ENCODE data around the gene TREM1. TPM values are rescaled to one million over a fixed set of nuclear protein-coding genes. Genes with fewer than 3 reads are reported as not detected.
A peak's percentile ranks its signal among the peaks of the same experiment; 100 is the strongest.

The TREM1 gene
- total and polyA plus RNA-seq, 7 donors = 0.36 to 6.0 (median 1.8) TPM

DNA sequence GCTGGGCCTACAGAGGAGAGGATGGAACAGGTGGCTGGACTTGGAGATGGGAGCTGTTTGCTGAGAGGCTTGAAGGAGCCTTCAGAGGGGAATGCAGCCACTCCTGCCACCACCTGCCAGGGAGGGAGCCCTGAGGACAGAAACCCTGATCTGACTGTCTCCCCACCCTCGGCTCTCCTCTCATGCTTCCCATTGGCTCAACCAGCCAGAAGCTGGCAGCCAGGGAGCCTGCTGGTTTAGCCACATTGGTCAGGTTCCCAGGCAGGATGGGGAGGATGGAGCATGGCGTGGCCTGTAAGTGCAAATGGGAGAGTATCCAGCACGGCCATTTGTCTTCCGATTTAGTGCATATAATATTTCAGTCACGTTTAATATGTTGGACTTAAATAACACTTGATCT, 12.8 kb downstream of the TREM1 start:
- DNase-seq = no peak
- Histone ChIP-seq H3K9me3 (no peaks in the 10 kb centered on the region), H3K4me1 (no peaks in the 10 kb centered on the region), H3K4me3 (no peak overlapping the region), H3K27me3 (peaks cover 0 to 3% (median 0%) of the 10 kb centered on the region in 3 donors), H3K27ac (no peak overlapping the region), H3K36me3 (no peaks in the 10 kb centered on the region)
- intact Hi-C loops (cut with DNase I) = no loop called here
- TF ChIP-seq POLR2AphosphoS5 (IDR thresholded peaks at IDR 0.05) = no peak
- no peak for TF ChIP-seq POLR2A (IDR thresholded peaks at IDR 0.05)
- TF ChIP-seq CTCF (IDR thresholded peaks at IDR 0.05) = no peak
- TF ChIP-seq EP300 (IDR thresholded peaks at IDR 0.05) = no peak
- WGBS, 2 donors = 80 to 90% methylated on average over 5 of the region's 5 CpGs

DNA sequence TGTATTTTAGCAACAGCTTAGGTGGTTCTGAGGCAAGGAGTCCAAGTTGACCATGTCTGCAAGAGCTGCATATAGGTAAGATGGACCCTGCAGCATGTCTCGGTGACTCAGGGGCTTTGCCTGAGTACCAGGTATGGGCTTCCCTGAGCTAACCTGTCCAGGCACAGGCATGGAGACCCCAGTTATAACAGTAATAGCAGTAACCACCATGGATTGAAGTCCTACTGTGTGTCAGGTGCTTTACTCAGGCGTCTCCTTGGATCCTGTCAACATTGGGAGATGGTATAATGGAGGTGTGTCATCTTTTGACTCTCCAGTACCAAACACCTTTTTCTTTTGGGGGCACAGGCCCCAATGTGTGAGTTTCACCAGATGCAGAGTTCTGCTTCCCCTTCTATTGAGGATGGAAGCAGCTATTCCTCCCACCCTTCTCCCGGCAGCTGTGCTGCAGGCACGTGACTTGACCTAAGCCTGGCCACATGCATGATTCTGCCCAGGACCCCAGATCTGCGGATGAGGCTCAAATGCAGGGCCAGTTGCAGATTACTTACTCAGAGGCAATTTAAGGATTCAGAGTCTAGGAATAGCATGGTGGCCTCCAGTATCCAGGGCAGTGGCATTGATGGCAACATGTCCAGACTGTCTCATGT, 13.8 kb downstream of the TREM1 start:
- no peak overlapping the region for H3K27ac ChIP-seq
- TF ChIP-seq POLR2A (IDR thresholded peaks at IDR 0.05) (no peak), POLR2AphosphoS5 (IDR thresholded peaks at IDR 0.05) (no peak), CTCF (IDR thresholded peaks at IDR 0.05) (no peak), EP300 (IDR thresholded peaks at IDR 0.05) (no peak)
- intact Hi-C loops (cut with DNase I) = no loop called here

GRCh38 chr6:41271901-41272395, 14.5 kb downstream of the TREM1 start:
- H3K9me3 ChIP-seq = no peaks in the 10 kb centered on the region
- WGBS, 2 donors = 66 to 70% methylated on average over 7 of the region's 7 CpGs
- no peaks in the 10 kb centered on the region for H3K36me3 ChIP-seq
- no peak overlapping the region for H3K4me3 ChIP-seq
- H3K4me1 ChIP-seq = no peaks in the 10 kb centered on the region
- peak; percentile 72 for DNase-seq
- TF ChIP-seq POLR2A (IDR thresholded peaks at IDR 0.05) = no peak
- TF ChIP-seq POLR2AphosphoS5 (IDR thresholded peaks at IDR 0.05) = peak in 1 of 4 donors; percentile 23
- peak in 1 of 4 donors; percentile 66 for TF ChIP-seq EP300 (IDR thresholded peaks at IDR 0.05)
- peaks cover 0 to 3% (median 0%) of the 10 kb centered on the region in 3 donors for H3K27me3 ChIP-seq
- intact Hi-C loops (cut with DNase I) = no loop called here
- peak overlapping the region in 1 of 4 donors; percentile 21 for H3K27ac ChIP-seq

More for the DNA sequence above, 13.8 kb downstream of the TREM1 start:
- whole genome bisulfite sequencing, 2 donors = 92 to 95% methylated on average over 5 of the region's 5 CpGs
- no peaks in the 10 kb centered on the region for H3K4me1 ChIP-seq
- H3K9me3 ChIP-seq = no peaks in the 10 kb centered on the region
- H3K27me3 ChIP-seq = peaks cover 0 to 3% (median 0%) of the 10 kb centered on the region in 3 donors
- H3K36me3 ChIP-seq = no peaks in the 10 kb centered on the region
- no peak overlapping the region for H3K4me3 ChIP-seq
- no peak for DNase-seq

DNA sequence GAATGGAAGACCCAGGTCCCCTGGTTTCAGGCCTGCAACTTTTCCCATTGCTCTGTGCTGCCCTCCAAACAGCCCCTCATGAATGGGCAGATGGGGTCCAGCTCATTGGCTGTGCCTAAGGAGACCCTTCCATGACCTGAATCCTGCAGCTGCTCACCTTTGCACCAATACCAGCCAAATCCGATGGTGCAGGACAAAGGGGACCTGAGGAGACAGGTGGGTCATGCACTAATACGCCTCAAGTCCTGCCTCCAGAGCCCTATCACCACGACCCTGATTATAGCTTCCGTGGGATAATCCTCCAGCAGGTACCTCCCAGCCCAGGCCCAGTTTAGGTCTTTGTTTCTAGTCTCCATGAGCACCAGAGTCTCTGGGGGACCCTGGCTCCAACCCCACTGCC, 16.8 kb downstream of the TREM1 start:
- no peaks in the 10 kb centered on the region for H3K9me3 ChIP-seq
- intact Hi-C loops (cut with DNase I) = no loop called here
- TF ChIP-seq POLR2AphosphoS5 (IDR thresholded peaks at IDR 0.05) (no peak), POLR2A (IDR thresholded peaks at IDR 0.05) (no peak), CTCF (IDR thresholded peaks at IDR 0.05) (no peak), EP300 (IDR thresholded peaks at IDR 0.05) (no peak)
- H3K4me1 ChIP-seq = no peaks in the 10 kb centered on the region
- H3K4me3 ChIP-seq = no peak overlapping the region
- H3K36me3 ChIP-seq = no peaks in the 10 kb centered on the region
- H3K27me3 ChIP-seq = no peaks in the 10 kb centered on the region
- no peak overlapping the region for H3K27ac ChIP-seq
- no peak for DNase-seq
- 92 to 94% methylated on average over 4 of the region's 4 CpGs for WGBS, 2 donors

- intact Hi-C loops (cut with DNase I) = no loop called here
- WGBS, 2 donors = 86% methylated on average over 2 of the region's 2 CpGs
- Histone ChIP-seq H3K4me3 (no peak overlapping the region), H3K4me1 (no peaks in the 10 kb centered on the region), H3K27me3 (no peaks in the 10 kb centered on the region), H3K36me3 (no peaks in the 10 kb centered on the region), H3K27ac (no peak overlapping the region), H3K9me3 (no peaks in the 10 kb centered on the region)
- TF ChIP-seq CTCF (IDR thresholded peaks at IDR 0.05) = no peak
- DNase-seq = no peak
Measured at GRCh38 chr6:41269166-41269565, 17.3 kb downstream of the TREM1 start.

Measured in sigmoid colon (tissue), 7 donors.